Inflammatory macrophage (primary cell): ENCODE results near the gene SLC2A10.

ENCODE experiments used
- DNase-seq, 2 donors: peaks; one replicate each; pipeline ENCODE4 v3.0.0-alpha.2; 2020 to 2022

Gene SLC2A10

GRCh38 chr20:46704714-46705377 lies 4.6 kb upstream of the SLC2A10 start:
- no peak for DNase-seq

GRCh38 chr20:46705378-46705729 lies 4.1 kb upstream of the SLC2A10 start:
- no peak for DNase-seq

GRCh38 chr20:46706242-46706641 lies 3.2 kb upstream of the SLC2A10 start:
- no peak for DNase-seq

GRCh38 chr20:46708172-46708860 lies 1.1 kb upstream of the SLC2A10 start:
- no peak for DNase-seq

GRCh38 chr20:46709055-46709458 lies 392 bp upstream of the SLC2A10 start:
- no peak for DNase-seq

- DNase-seq, result no peak
Measured at GRCh38 chr20:46710153-46710913, 884 bp downstream of the SLC2A10 start.

GRCh38 chr20:46712056-46712636 lies 2.7 kb downstream of the SLC2A10 start:
- DNase-seq, result no peak

GRCh38 chr20:46713957-46714834 lies 4.7 kb downstream of the SLC2A10 start:
- no peak for DNase-seq

GRCh38 chr20:46715292-46715756 lies 5.9 kb downstream of the SLC2A10 start:
- DNase-seq, result no peak

- DNase-seq, result no peak
Measured at GRCh38 chr20:46717818-46718541, 8.5 kb downstream of the SLC2A10 start.

GRCh38 chr20:46720019-46720418 lies 10.6 kb downstream of the SLC2A10 start:
- DNase-seq, result no peak

GRCh38 chr20:46720776-46721425 lies 11.5 kb downstream of the SLC2A10 start:
- no peak for DNase-seq

- DNase-seq, result no peak
Measured at GRCh38 chr20:46721476-46721875, 12.0 kb downstream of the SLC2A10 start.

GRCh38 chr20:46722450-46722849 lies 13.0 kb downstream of the SLC2A10 start:
- no peak for DNase-seq

- no peak for DNase-seq
Measured at GRCh38 chr20:46723039-46723438, 13.6 kb downstream of the SLC2A10 start.

- DNase-seq, result no peak
Measured at GRCh38 chr20:46724343-46724959, 15.0 kb downstream of the SLC2A10 start.

- DNase-seq, result no peak
Measured at GRCh38 chr20:46725186-46726165, 16.0 kb downstream of the SLC2A10 start.

GRCh38 chr20:46731770-46732169 lies 22.3 kb downstream of the SLC2A10 start:
- DNase-seq, result no peak

- no peak for DNase-seq
Measured at GRCh38 chr20:46735436-46735835, 26.0 kb downstream of the SLC2A10 start.
